HG03558 (cell line): ENCODE measurements around the gene NRBP1.

Experiments
- ATAC-seq: cut with Tn5 transposase; IDR thresholded peaks from one replicate; pipeline ENCODE4 v1.9.1; 2021; ENCODE audit warnings: moderate number of reproducible peaks; ENCODE audit not compliant: unreplicated experiment; ENCODE audit errors: extremely low read depth

The NRBP1 gene

GRCh38 chr2:27489118-27489497, 60.7 kb downstream of the NRBP1 start:
- ATAC-seq, result no peak

GRCh38 chr2:27489498-27490397, 61.3 kb downstream of the NRBP1 start, which contains the start of gene IFT172:
IFT172 (minus strand) TSS chr2:27489743; CDS start chr2:27489653, 90 bp downstream.
- peak; percentile 83 for ATAC-seq
